ENCODE data around the gene NRBP1.

DNA sequence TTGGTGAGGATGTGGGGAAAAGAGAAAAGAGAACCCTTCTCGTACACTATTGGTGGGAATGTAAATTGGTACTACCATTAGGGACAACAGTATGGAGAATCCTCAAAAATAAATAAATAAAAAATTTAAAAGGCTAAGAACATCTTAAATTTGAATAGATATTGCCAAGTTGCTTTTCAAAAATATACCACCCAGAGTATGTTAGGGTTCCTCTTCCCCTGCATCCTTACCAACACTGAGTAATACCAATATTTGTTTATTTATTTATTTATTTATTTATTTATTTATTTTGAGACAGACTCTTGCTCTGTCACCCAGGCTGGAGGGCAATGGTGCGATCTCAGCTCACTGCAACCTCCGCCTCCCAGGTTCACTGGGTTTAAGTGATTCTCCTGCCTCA is 5.5 kb upstream of the NRBP1 start:
- TF ChIP-seq, protein P1, sequence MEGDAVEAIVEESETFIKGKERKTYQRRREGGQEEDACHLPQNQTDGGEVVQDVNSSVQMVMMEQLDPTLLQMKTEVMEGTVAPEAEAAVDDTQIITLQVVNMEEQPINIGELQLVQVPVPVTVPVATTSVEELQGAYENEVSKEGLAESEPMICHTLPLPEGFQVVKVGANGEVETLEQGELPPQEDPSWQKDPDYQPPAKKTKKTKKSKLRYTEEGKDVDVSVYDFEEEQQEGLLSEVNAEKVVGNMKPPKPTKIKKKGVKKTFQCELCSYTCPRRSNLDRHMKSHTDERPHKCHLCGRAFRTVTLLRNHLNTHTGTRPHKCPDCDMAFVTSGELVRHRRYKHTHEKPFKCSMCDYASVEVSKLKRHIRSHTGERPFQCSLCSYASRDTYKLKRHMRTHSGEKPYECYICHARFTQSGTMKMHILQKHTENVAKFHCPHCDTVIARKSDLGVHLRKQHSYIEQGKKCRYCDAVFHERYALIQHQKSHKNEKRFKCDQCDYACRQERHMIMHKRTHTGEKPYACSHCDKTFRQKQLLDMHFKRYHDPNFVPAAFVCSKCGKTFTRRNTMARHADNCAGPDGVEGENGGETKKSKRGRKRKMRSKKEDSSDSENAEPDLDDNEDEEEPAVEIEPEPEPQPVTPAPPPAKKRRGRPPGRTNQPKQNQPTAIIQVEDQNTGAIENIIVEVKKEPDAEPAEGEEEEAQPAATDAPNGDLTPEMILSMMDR (IDR thresholded peaks at IDR 0.05), result no peak
- no peak for TF ChIP-seq POLR2A (IDR thresholded peaks at IDR 0.05; ENCODE audit: low read depth)

Data from esophagus muscularis mucosa (tissue), 3 donors.